T47D (cell line): ENCODE data around the gene FAM78A.
"Not testable (repeated sequence)": the region's sequence is repeated elsewhere in the genome, so short reads cannot be mapped to it uniquely, and the experiment has no call there.

Experiments
- DNase-seq, 2 experiments: peaks; one replicate each; pipeline versions ENCODE4 v3.0.0 to v3.0.0-alpha.2; 2011 to 2012; ENCODE audit warnings: low read depth in 1 of 2, low spot score in 1 of 2
- JUND ChIP-seq: IDR thresholded peaks from 2 replicates; pipeline ENCODE4 v1.6.1; 2012; ENCODE audit warnings: low read depth
- in situ Hi-C: cut with HindIII; loops from 2 replicates; pipeline ENCODE4 v1.10.0; 2016; ENCODE audit warnings: low sequenced_read_pairs, low pct_unique_long_range_greater_than_20kb

The FAM78A gene

GRCh38 chr9:131275332-131276093, 797 bp downstream of the FAM78A start:
- no peak for TF ChIP-seq JUND
- in situ Hi-C loops, result no loop called here

GRCh38 chr9:131274674-131275331, 1.5 kb downstream of the FAM78A start:
- DNase-seq, result no peak
- in situ Hi-C loops, result no loop called here

More at GRCh38 chr9:131275332-131276093, 797 bp downstream of the FAM78A start:
- DNase-seq, result no peak

GRCh38 chr9:131273856-131274673, 2.2 kb downstream of the FAM78A start:
- DNase-seq, result no peak
- in situ Hi-C loops, result no loop called here
- no peak for TF ChIP-seq JUND

More at GRCh38 chr9:131274674-131275331, 1.5 kb downstream of the FAM78A start:
- no peak for TF ChIP-seq JUND

- no peak for TF ChIP-seq JUND
- in situ Hi-C loops, result no loop called here
- no peak for DNase-seq
Observed at GRCh38 chr9:131273146-131273855, 3.0 kb downstream of the FAM78A start.

- no peak for DNase-seq
- TF ChIP-seq JUND, result no peak
- in situ Hi-C loops, result no loop called here
Observed at GRCh38 chr9:131272212-131272611, 4.1 kb downstream of the FAM78A start.

GRCh38 chr9:131271506-131271931, 4.8 kb downstream of the FAM78A start:
- no peak for TF ChIP-seq JUND
- no peak for DNase-seq
- in situ Hi-C loops, result no loop called here

- in situ Hi-C loops, DNase-seq: not testable (repeated sequence)
Observed at GRCh38 chr9:131271016-131271273, 5.4 kb downstream of the FAM78A start.

GRCh38 chr9:131270171-131271015, 5.9 kb downstream of the FAM78A start:
- TF ChIP-seq JUND, result no peak
- no peak for DNase-seq
- in situ Hi-C loops, result no loop called here

GRCh38 chr9:131266266-131267229, 9.8 kb downstream of the FAM78A start:
- DNase-seq, result no peak
- in situ Hi-C loops, result no loop called here
- TF ChIP-seq JUND, result no peak

GRCh38 chr9:131264231-131264630, 12.1 kb downstream of the FAM78A start:
- no peak for TF ChIP-seq JUND
- in situ Hi-C loops, result no loop called here
- peak in 1 of 2 experiments; percentile 9 for DNase-seq

- no peak for DNase-seq
- in situ Hi-C loops, result no loop called here
- no peak for TF ChIP-seq JUND
Observed at GRCh38 chr9:131263701-131264100, 12.6 kb downstream of the FAM78A start.

GRCh38 chr9:131263033-131263343, 13.3 kb downstream of the FAM78A start:
- in situ Hi-C loops, DNase-seq: not testable (repeated sequence)
